Measurements from ENCODE around the gene ERG28.

Gene ERG28

GRCh38 chr14:75645056-75645455 is 15.6 kb downstream of the ERG28 start:
- no peak for DNase-seq (ENCODE audit: low read depth)
- TF ChIP-seq CTCF (conservative IDR thresholded peaks at IDR 0.05; ENCODE audit: control insufficient read depth, insufficient read depth, low read depth, low read length), result no peak
- H3K4me3 ChIP-seq (ENCODE audit: control insufficient read depth, low read depth, low read length), result no peak overlapping the region

GRCh38 chr14:75643985-75644384 is 16.7 kb downstream of the ERG28 start:
- no peak for DNase-seq (ENCODE audit: low read depth)
- H3K4me3 ChIP-seq (ENCODE audit: control insufficient read depth, low read depth, low read length), result no peak overlapping the region
- no peak for TF ChIP-seq CTCF (conservative IDR thresholded peaks at IDR 0.05; ENCODE audit: control insufficient read depth, insufficient read depth, low read depth, low read length)

GRCh38 chr14:75640876-75641275 is 19.8 kb downstream of the ERG28 start:
- no peak overlapping the region for H3K4me3 ChIP-seq (ENCODE audit: control insufficient read depth, low read depth, low read length)
- DNase-seq (ENCODE audit: low read depth), result no peak
- TF ChIP-seq CTCF (conservative IDR thresholded peaks at IDR 0.05; ENCODE audit: control insufficient read depth, insufficient read depth, low read depth, low read length), result no peak

- peak; percentile 55 for DNase-seq (ENCODE audit: low read depth)
- TF ChIP-seq CTCF (conservative IDR thresholded peaks at IDR 0.05; ENCODE audit: control insufficient read depth, insufficient read depth, low read depth, low read length), result no peak
- no peak overlapping the region for H3K4me3 ChIP-seq (ENCODE audit: control insufficient read depth, low read depth, low read length)
Observed at GRCh38 chr14:75636100-75636692, 24.5 kb downstream of the ERG28 start.

GRCh38 chr14:75634848-75635247 is 25.8 kb downstream of the ERG28 start:
- no peak overlapping the region for H3K4me3 ChIP-seq (ENCODE audit: control insufficient read depth, low read depth, low read length)
- no peak for DNase-seq (ENCODE audit: low read depth)
- TF ChIP-seq CTCF (conservative IDR thresholded peaks at IDR 0.05; ENCODE audit: control insufficient read depth, insufficient read depth, low read depth, low read length), result no peak

- TF ChIP-seq CTCF (conservative IDR thresholded peaks at IDR 0.05; ENCODE audit: control insufficient read depth, insufficient read depth, low read depth, low read length), result no peak
- H3K4me3 ChIP-seq (ENCODE audit: control insufficient read depth, low read depth, low read length), result no peak overlapping the region
- no peak for DNase-seq (ENCODE audit: low read depth)
Observed at GRCh38 chr14:75631453-75631831, 29.2 kb downstream of the ERG28 start.

Measured in fibroblast of mammary gland (primary cell).